Nephron (organoid): ENCODE measurements around the gene SLC26A3.

Experiments
- H3K27ac Mint-ChIP-seq, 3 experiments: 2 replicates each; pipeline ENCODE4 v1.8.0; 2020; ENCODE audit warnings: mixed read lengths in 3 of 3, mild to moderate bottlenecking in 2 of 3, moderate library complexity in 1 of 3
- H3K27me3 Mint-ChIP-seq: 2 replicates; pipeline ENCODE4 v1.8.0; 2021; ENCODE audit warnings: low read depth, mild to moderate bottlenecking, moderate library complexity, mixed read lengths
- H3K36me3 Mint-ChIP-seq: 2 replicates; pipeline ENCODE4 v1.8.0; 2020; ENCODE audit warnings: low read depth, mixed read lengths
- H3K4me1 Mint-ChIP-seq: 2 replicates; pipeline ENCODE4 v1.8.0; 2020; ENCODE audit warnings: mixed read lengths
- H3K4me3 Mint-ChIP-seq, 3 experiments: 2 replicates each; pipeline ENCODE4 v1.8.0; 2020; ENCODE audit warnings: mild to moderate bottlenecking in 3 of 3, mixed read lengths in 3 of 3, moderate library complexity in 2 of 3
- H3K9me3 Mint-ChIP-seq: 2 replicates; pipeline ENCODE4 v1.8.0; 2020; ENCODE audit warnings: mixed read lengths
- TF ChIP-seq, protein P1 (sequence below), 3 experiments: fragments of 200-600 bp; sonication (generic); IDR thresholded peaks; one replicate each; pipeline ENCODE4 v1.5.0; 2021; ENCODE audit warnings: antibody characterized with exemption in 3 of 3; ENCODE audit not compliant: unreplicated experiment in 3 of 3

SLC26A3 gene

DNA sequence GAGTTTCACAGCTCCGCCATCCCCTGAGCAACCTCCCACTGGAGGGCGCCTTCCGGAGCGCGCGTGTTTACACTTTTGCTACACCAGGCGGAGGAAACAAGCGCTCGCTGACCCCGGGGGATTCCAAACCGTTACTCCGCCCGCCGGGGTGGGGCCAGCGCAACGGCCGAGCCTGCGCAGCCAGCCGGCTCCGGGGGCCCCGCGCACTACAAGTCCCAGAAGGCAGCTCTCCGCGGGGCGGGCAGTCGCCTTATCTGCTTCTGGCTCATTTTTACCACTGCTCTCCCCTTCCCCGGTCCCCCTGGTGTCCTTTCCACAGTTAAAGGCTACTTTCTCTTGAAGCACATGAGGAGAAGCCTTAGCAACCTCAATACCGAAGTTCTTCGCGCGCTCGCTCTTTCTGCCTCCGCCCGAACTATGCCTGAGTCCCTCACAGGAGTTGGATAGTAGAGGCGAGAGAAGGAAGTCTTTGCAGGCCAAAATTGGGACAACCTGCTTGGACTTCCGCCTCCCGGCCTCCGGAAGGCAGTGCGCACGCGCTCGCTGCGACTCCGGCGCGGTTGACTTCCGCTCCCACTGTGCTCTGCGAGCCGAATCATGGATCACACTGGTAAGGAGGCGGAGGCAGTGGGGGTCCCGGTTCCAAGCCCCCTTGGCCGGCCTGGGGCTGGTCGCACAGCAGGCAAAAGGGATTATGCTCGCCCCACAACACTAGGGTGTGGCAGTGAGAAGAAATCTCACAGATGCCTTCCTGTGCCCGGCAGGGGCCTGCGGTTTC lies 59.3 kb downstream of the SLC26A3 start, which contains the start of gene CBLL1:
Gene CBLL1, plus strand, starts transcription at position 576 of the 778 bp plus-strand sequence. Its CDS starts 22 bp downstream, at position 598.
- H3K9me3 Mint-ChIP-seq, result no peaks in the 10 kb centered on the region
- H3K4me1 Mint-ChIP-seq, result peaks cover 23% of the 10 kb centered on the region
- peak within 1 kb of the TSS; percentile 99 to 100 (median 100) for H3K27ac Mint-ChIP-seq
- peak within 1 kb of the TSS; percentile 96 to 100 (median 97) for H3K4me3 Mint-ChIP-seq
- H3K27me3 Mint-ChIP-seq, result peaks cover 9% of the 10 kb centered on the region
- TF ChIP-seq, protein P1, sequence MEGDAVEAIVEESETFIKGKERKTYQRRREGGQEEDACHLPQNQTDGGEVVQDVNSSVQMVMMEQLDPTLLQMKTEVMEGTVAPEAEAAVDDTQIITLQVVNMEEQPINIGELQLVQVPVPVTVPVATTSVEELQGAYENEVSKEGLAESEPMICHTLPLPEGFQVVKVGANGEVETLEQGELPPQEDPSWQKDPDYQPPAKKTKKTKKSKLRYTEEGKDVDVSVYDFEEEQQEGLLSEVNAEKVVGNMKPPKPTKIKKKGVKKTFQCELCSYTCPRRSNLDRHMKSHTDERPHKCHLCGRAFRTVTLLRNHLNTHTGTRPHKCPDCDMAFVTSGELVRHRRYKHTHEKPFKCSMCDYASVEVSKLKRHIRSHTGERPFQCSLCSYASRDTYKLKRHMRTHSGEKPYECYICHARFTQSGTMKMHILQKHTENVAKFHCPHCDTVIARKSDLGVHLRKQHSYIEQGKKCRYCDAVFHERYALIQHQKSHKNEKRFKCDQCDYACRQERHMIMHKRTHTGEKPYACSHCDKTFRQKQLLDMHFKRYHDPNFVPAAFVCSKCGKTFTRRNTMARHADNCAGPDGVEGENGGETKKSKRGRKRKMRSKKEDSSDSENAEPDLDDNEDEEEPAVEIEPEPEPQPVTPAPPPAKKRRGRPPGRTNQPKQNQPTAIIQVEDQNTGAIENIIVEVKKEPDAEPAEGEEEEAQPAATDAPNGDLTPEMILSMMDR (IDR thresholded peaks at IDR 0.05; ENCODE audit: unreplicated experiment in 3 of 3), result peak; percentile 58 to 83 (median 79)
- no peaks in the 10 kb centered on the region for H3K36me3 Mint-ChIP-seq

DNA sequence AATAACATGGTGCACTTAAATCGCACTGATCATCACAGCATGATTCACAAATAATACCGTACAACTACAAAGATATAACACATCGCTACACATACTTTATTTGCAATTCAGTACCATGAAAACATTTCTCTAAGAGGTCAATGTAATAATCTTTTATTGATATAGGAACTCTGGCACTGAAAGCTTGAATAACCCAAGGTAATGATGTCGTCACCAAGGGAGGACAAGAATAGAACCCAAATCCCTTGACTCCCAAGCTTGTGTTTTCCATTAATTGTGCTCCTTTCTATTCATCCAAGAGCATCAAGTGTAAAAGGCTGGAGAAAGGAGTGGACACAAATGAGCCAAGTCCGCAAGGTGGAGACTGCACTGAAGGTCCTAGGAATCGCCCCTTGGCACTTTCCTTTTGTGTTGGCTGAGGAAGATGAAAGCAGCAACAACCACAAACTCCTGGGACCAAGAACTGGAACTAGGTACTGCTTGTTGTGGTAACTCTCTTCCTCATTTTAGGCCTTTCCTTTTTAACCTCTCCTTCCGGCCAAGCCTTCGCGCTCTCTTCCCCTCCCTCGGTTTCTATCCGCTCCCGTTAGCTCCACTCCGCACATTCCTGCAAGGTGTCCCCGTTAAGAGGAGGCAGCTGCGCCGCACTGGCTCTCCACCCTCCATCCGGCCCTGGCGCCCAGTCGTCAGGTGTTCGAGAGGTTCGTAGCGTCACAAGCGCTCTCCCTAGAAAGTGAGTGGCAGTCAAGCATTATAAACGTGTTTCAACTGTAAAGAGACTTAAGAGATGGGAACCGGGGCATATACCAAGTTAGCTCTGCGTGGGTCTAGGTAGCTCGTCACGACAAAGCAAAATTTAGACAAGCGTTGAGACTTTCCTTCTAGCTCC lies 60.1 kb downstream of the SLC26A3 start:
- Mint-ChIP-seq H3K36me3 (no peaks in the 10 kb centered on the region), H3K27me3 (peaks cover 12% of the 10 kb centered on the region), H3K9me3 (no peaks in the 10 kb centered on the region), H3K4me1 (peaks cover 23% of the 10 kb centered on the region), H3K4me3 (peak overlapping the region; percentile 96 to 100 (median 97)), H3K27ac (peak overlapping the region; percentile 99 to 100 (median 100))
- TF ChIP-seq, protein P1 (IDR thresholded peaks at IDR 0.05; ENCODE audit: unreplicated experiment in 3 of 3), result no peak

DNA sequence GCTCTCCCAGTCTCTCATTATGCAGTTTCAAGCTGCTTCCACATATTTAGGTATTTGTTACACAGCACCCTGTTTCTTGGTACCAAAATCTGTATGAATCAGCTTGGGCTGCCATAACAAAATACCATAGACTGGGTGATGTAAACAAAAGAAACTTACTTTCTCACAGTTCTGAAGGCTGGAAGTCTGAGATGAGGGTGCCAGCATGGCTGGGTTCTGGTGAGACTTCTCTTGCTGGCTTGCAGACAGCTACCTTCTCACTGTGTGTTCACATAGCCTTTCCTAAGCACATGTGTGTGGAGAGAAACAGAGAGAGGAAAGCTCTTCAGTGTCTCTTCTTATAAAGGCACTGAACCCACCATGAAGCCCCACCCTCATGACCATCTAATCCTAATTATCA lies 74.7 kb downstream of the SLC26A3 start:
- Mint-ChIP-seq H3K4me1 (no peaks in the 10 kb centered on the region), H3K4me3 (no peak overlapping the region), H3K27me3 (peaks cover 31% of the 10 kb centered on the region), H3K9me3 (peaks cover 7% of the 10 kb centered on the region), H3K27ac (no peak overlapping the region), H3K36me3 (no peaks in the 10 kb centered on the region)
- TF ChIP-seq, protein P1 (IDR thresholded peaks at IDR 0.05; ENCODE audit: unreplicated experiment in 3 of 3), result no peak

DNA sequence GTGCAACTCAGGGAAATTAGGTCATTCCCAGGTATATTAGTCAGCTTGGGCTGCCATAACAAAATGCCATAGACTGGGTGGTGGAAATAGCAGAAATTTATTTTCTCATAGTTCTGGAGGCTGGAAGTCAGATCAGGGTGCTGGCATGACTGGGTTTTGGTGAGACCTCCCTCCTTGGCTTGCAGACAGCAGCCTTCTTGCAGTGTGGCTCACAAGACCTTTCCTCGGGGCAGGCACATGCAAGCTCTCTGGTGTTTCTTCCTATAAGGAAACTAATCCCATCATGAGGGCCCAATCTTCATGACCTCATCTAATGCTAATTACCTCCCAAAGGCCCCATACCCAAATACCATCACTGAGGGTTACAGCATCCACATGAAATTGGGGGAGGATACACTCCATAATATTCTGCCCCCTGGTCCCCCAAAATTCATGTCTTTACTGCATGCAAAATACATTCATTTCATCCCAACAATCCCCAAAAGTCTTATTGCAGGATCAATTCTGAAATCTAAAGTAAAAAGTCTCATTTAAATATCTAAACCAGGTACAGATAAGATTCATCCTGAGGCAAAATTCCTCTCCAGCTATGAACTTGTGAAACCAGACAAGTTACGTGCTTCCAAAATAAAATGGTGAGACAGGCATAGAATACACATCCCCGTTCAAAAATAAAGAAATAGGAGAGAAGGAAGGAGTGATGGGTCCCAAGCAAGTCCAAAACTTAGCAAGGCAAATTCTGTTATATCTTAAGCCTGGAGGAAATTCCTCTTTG lies 76.5 kb downstream of the SLC26A3 start:
- TF ChIP-seq, protein P1 (IDR thresholded peaks at IDR 0.05; ENCODE audit: unreplicated experiment in 3 of 3), result no peak
- no peak overlapping the region for H3K27ac Mint-ChIP-seq
- H3K27me3 Mint-ChIP-seq, result peaks cover 31% of the 10 kb centered on the region
- H3K36me3 Mint-ChIP-seq, result no peaks in the 10 kb centered on the region
- no peaks in the 10 kb centered on the region for H3K4me1 Mint-ChIP-seq
- no peak overlapping the region for H3K4me3 Mint-ChIP-seq
- no peaks in the 10 kb centered on the region for H3K9me3 Mint-ChIP-seq

DNA sequence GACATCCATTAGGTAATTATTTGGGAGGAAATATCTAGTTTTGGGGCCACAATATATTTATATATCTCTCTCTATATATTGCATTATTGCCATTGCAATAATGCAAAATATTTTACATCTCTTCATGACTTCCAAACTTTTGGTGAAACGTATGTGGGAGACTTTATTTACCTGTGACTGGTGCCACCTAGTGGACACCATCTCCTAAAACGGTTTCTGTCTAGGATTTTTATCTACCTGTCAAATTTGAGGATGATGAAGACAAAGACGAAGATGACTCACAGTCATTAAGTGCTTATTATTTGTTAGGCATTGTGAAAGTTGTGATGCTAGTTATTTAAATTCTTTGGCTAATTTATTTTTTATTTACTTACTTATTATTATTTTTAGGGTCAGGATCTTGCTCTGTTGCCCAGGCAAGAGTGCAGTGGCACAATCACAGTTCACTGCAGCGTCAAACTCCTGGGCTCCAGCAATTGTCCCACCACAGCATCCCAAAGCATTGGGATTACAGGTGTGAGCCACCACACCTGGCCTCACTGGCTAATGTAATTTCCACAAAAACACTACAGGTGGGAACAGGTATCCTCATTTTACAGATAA lies 77.8 kb downstream of the SLC26A3 start:
- no peaks in the 10 kb centered on the region for H3K4me1 Mint-ChIP-seq
- H3K36me3 Mint-ChIP-seq, result no peaks in the 10 kb centered on the region
- H3K9me3 Mint-ChIP-seq, result no peaks in the 10 kb centered on the region
- no peak overlapping the region for H3K27ac Mint-ChIP-seq
- TF ChIP-seq, protein P1 (IDR thresholded peaks at IDR 0.05; ENCODE audit: unreplicated experiment in 3 of 3), result peak; percentile 63 to 77 (median 68)
- H3K4me3 Mint-ChIP-seq, result no peak overlapping the region
- H3K27me3 Mint-ChIP-seq, result peaks cover 31% of the 10 kb centered on the region
